NCI-H1092 (cell line): ENCODE results near the gene PARD3B.
"Not testable (repeated sequence)": the region's sequence is repeated elsewhere in the genome, so short reads cannot be mapped to it uniquely, and the experiment has no call there.

Experiments
- DNase-seq: peaks from one replicate; lab custom pipeline; 2025; lab: John Stamatoyannopoulos, UW

PARD3B gene

GRCh38 chr2:205464681-205465080 is 919.4 kb downstream of the PARD3B start:
- DNase-seq = no peak

- no peak for DNase-seq
These were observed 920.5 kb downstream of the PARD3B start for GRCh38 chr2:205465791-205466190.

- DNase-seq = no peak
These were observed 926.5 kb downstream of the PARD3B start for GRCh38 chr2:205471776-205472175.

GRCh38 chr2:205473791-205474190 is 928.5 kb downstream of the PARD3B start:
- DNase-seq = no peak

GRCh38 chr2:205474741-205475415 is 929.6 kb downstream of the PARD3B start:
- no peak for DNase-seq

GRCh38 chr2:205475416-205475768 is 930.1 kb downstream of the PARD3B start:
- no peak for DNase-seq

- DNase-seq = no peak
These were observed 931.9 kb downstream of the PARD3B start for GRCh38 chr2:205477016-205477705.

- DNase-seq = no peak
These were observed 936.6 kb downstream of the PARD3B start for GRCh38 chr2:205481861-205482260.

- no peak for DNase-seq
These were observed 937.3 kb downstream of the PARD3B start for GRCh38 chr2:205482399-205483081.

- no peak for DNase-seq
These were observed 937.8 kb downstream of the PARD3B start for GRCh38 chr2:205483095-205483494.

GRCh38 chr2:205484215-205484614 is 938.9 kb downstream of the PARD3B start:
- no peak for DNase-seq

GRCh38 chr2:205484764-205485163 is 939.5 kb downstream of the PARD3B start:
- DNase-seq = no peak

GRCh38 chr2:205493528-205493927 is 948.3 kb downstream of the PARD3B start:
- DNase-seq = not testable (repeated sequence)

- no peak for DNase-seq
These were observed 949.4 kb downstream of the PARD3B start for GRCh38 chr2:205494537-205495235.

- DNase-seq = no peak
These were observed 950.5 kb downstream of the PARD3B start for GRCh38 chr2:205495819-205496218.

- no peak for DNase-seq
These were observed 951.1 kb downstream of the PARD3B start for GRCh38 chr2:205496370-205496769.

- no peak for DNase-seq
These were observed 951.5 kb downstream of the PARD3B start for GRCh38 chr2:205496772-205497171.

- DNase-seq = no peak
These were observed 953.7 kb downstream of the PARD3B start for GRCh38 chr2:205499006-205499405.

GRCh38 chr2:205500065-205500464 is 954.8 kb downstream of the PARD3B start:
- no peak for DNase-seq

GRCh38 chr2:205500951-205501350 is 955.7 kb downstream of the PARD3B start:
- no peak for DNase-seq

GRCh38 chr2:205501826-205502225 is 956.6 kb downstream of the PARD3B start:
- DNase-seq = no peak

GRCh38 chr2:205505371-205505770 is 960.1 kb downstream of the PARD3B start:
- DNase-seq = no peak

GRCh38 chr2:205509655-205510054 is 964.4 kb downstream of the PARD3B start:
- no peak for DNase-seq
